Esophagus squamous epithelium (tissue), 4 donors: ENCODE results near the gene PHEX.

Experiments
- POLR2A ChIP-seq, 4 donors: fragments of 450-650 bp; IDR thresholded peaks; one replicate each; pipeline ENCODE4 v1.6.1; 2017; ENCODE audit warnings: antibody characterized with exemption in 4 of 4, mild to moderate bottlenecking in 4 of 4, moderate library complexity in 3 of 4
- TF ChIP-seq, protein P1 (sequence below), 6 experiments: fragments of 450-650 bp in 4 of 6; fragments of 200-600 bp in 2 of 6; sonication (generic) in 2 of 6; IDR thresholded peaks; one replicate each; pipeline ENCODE4 v1.5.1; 2016 to 2019; ENCODE audit warnings: antibody characterized with exemption in 6 of 6, mild to moderate bottlenecking in 4 of 6, moderate library complexity in 4 of 6

DNA sequence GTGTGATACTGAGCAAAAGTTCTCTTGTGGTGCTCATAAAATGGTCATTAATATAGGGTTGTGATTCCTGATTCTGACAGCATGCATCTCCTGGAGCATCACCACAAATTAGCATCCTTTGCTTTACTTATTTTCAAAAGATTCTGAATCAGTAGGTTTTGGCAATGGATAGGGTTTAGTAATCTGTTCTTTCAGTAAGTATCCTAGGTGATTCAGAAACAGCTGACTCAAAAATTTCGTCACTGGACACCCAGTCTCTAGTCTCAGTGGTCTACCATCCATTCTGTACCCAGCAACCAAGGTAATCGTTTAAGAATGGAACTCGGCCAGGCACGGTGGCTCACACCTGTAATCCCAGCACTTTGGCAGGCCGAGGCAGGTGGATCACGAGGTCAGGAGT, 244.7 kb downstream of the PHEX start:
- TF ChIP-seq, protein P1, sequence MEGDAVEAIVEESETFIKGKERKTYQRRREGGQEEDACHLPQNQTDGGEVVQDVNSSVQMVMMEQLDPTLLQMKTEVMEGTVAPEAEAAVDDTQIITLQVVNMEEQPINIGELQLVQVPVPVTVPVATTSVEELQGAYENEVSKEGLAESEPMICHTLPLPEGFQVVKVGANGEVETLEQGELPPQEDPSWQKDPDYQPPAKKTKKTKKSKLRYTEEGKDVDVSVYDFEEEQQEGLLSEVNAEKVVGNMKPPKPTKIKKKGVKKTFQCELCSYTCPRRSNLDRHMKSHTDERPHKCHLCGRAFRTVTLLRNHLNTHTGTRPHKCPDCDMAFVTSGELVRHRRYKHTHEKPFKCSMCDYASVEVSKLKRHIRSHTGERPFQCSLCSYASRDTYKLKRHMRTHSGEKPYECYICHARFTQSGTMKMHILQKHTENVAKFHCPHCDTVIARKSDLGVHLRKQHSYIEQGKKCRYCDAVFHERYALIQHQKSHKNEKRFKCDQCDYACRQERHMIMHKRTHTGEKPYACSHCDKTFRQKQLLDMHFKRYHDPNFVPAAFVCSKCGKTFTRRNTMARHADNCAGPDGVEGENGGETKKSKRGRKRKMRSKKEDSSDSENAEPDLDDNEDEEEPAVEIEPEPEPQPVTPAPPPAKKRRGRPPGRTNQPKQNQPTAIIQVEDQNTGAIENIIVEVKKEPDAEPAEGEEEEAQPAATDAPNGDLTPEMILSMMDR (IDR thresholded peaks at IDR 0.05): no peak
- no peak for TF ChIP-seq POLR2A (IDR thresholded peaks at IDR 0.05)
